GM21528 (cell line): ENCODE measurements around the gene PLA2G15.

Experiments used
- ATAC-seq: cut with Tn5 transposase; IDR thresholded peaks from one replicate; pipeline ENCODE4 v1.9.1; 2021; ENCODE audit warnings: mild to moderate bottlenecking, moderate library complexity; ENCODE audit not compliant: unreplicated experiment, low FRiP score

The PLA2G15 gene

GRCh38 chr16:68251832-68252231, 6.7 kb downstream of the PLA2G15 start:
- ATAC-seq, result no peak

- ATAC-seq, result no peak
Measured at GRCh38 chr16:68252383-68252782, 7.2 kb downstream of the PLA2G15 start.

GRCh38 chr16:68253721-68254120, 8.5 kb downstream of the PLA2G15 start:
- ATAC-seq, result no peak

- no peak for ATAC-seq
Measured at GRCh38 chr16:68255712-68256111, 10.5 kb downstream of the PLA2G15 start.

GRCh38 chr16:68257251-68257905, 12.2 kb downstream of the PLA2G15 start:
- ATAC-seq, result no peak

- ATAC-seq, result no peak
Measured at GRCh38 chr16:68257906-68258800, 13.0 kb downstream of the PLA2G15 start.

GRCh38 chr16:68259007-68259825, 14.0 kb downstream of the PLA2G15 start:
- no peak for ATAC-seq

- peak; percentile 17 for ATAC-seq
Measured at GRCh38 chr16:68263559-68264127, 18.5 kb downstream of the PLA2G15 start.

GRCh38 chr16:68264128-68265077, 19.2 kb downstream of the PLA2G15 start, which contains the start of gene SLC7A6:
TSS of gene SLC7A6 (plus strand) at chr16:68264526. CDS start at chr16:68274727, 10,201 bp downstream.
- ATAC-seq, result peak; percentile 60

GRCh38 chr16:68265078-68265920, 20.1 kb downstream of the PLA2G15 start:
- ATAC-seq, result peak; percentile 13

- no peak for ATAC-seq
Measured at GRCh38 chr16:68267612-68268405, 22.6 kb downstream of the PLA2G15 start.

- ATAC-seq, result no peak
Measured at GRCh38 chr16:68269793-68270192, 24.6 kb downstream of the PLA2G15 start.

- ATAC-seq, result no peak
Measured at GRCh38 chr16:68270353-68270752, 25.2 kb downstream of the PLA2G15 start.

GRCh38 chr16:68272507-68273209, 27.5 kb downstream of the PLA2G15 start:
- no peak for ATAC-seq

GRCh38 chr16:68273459-68273858, 28.3 kb downstream of the PLA2G15 start:
- ATAC-seq, result no peak

GRCh38 chr16:68273896-68274295, 28.7 kb downstream of the PLA2G15 start:
- ATAC-seq, result no peak

- no peak for ATAC-seq
Measured at GRCh38 chr16:68274441-68274840, 29.3 kb downstream of the PLA2G15 start.
